ENCODE results near the gene UBA3.

UBA3 gene

GRCh38 chr3:69012800-69013252 lies 67.3 kb downstream of the UBA3 start:
- H3K4me3 ChIP-seq (ENCODE audit: low read depth, low read length) = peak overlapping the region; percentile 63

DNA sequence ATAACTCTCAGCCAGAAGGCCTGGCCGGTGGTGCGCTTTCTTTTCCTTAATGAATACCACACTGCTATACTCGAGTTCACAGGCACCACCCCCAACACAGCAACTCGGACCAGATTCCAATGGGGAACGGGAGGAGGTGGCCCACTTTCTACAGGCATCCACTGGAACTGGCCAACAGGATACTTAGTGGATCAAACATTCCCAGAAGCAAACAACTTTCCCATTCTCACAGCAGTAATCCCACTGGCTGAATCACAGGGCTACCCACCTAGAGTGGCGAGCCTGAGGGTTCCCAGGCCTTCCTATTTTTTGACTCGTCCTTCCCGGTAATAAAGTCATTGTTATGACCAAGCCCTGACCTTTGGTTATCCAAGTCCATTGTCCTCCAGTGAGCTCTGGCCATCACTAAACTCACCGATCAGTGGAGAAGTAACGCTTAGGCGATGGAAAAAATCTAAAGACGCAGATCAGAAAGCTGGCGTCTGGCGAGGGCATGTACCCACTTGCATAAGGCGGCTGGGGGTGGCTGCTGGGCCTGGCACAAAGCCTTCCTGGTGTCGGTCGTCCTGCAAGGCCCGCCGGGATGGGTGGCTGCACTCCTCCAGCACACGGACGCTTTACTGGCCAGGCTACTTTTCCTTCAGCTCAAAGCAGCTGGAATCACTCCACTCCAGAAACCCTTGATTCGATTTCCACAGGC lies 67.9 kb downstream of the UBA3 start:
- no peak overlapping the region for H3K4me3 ChIP-seq (ENCODE audit: low read depth, low read length)

DNA sequence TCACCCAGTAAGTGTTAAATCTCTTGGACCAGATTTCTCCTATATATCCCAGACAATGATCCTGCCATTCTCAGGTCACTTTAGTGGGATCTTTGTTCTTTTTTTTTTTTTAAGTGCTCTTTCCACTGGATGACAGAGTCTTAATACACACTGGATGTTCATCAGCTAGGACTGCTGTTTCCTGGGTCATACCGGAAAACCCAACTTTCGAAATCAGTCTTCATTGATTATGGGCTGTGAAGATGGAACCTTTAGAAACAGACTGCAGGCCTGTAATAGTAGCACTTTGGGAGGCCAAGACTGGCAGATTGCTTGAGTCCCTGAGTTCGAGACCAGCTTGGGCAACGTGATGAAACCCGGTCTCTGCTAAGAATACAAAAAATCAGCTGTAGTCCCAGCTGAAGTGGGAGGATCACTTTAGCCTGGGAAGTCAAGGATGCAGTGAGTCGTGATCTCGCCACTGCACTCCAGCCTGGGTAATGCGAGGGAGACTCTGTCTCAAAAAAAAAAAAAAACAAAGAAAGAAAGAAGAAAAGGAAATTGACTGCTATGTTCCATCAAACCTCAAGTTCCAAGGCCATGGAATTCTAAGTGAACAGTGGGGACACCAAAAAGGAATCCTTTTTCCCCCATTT lies 69.0 kb downstream of the UBA3 start:
- H3K4me3 ChIP-seq (ENCODE audit: low read depth, low read length) = no peak overlapping the region

- H3K4me3 ChIP-seq (ENCODE audit: low read depth, low read length) = no peak overlapping the region
Measured at GRCh38 chr3:69009559-69010410, 70.4 kb downstream of the UBA3 start.

- H3K4me3 ChIP-seq (ENCODE audit: low read depth, low read length) = no peak overlapping the region
Measured at GRCh38 chr3:69008980-69009379, 71.2 kb downstream of the UBA3 start.

GRCh38 chr3:69005791-69006482 lies 74.2 kb downstream of the UBA3 start:
- H3K4me3 ChIP-seq (ENCODE audit: low read depth, low read length) = no peak overlapping the region

DNA sequence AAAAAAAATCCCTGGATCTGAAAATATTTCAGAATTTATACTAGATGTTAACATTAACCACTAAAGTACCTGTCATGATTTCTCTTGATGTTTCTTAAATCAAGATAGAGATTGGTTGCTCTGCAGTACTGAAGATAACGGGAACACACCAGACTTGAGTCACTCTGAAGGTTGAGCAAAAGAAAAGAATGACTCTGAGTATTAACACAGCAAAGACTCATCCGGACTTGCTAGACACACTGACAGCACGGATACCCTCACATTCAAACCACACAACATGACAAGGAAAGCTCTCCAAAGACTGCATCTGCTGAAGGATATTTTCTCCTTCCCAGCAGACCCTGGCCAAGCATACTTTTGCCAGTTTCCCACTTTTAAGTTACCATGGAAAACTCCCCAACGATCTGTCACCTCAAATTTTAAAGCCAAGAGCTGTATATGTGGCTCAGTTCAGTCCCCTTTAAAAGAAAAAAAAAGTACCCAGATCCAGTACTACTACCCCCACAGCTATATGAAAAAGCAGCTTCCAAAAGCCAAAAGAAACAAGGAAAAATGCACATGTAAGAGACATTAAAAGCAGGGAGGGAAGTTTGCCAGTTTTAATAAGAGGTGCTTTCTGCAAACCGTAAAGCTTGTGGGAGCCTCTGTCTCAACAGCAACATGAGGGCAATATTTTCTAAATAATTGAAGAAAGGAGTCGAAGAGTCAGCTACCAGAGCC lies 74.9 kb downstream of the UBA3 start:
- H3K4me3 ChIP-seq (ENCODE audit: low read depth, low read length) = no peak overlapping the region
